ENCODE measurements around the gene REEP3.
"Not testable (repeated sequence)": the region's sequence is repeated elsewhere in the genome, so short reads cannot be mapped to it uniquely, and the experiment has no call there.

Gene REEP3

DNA sequence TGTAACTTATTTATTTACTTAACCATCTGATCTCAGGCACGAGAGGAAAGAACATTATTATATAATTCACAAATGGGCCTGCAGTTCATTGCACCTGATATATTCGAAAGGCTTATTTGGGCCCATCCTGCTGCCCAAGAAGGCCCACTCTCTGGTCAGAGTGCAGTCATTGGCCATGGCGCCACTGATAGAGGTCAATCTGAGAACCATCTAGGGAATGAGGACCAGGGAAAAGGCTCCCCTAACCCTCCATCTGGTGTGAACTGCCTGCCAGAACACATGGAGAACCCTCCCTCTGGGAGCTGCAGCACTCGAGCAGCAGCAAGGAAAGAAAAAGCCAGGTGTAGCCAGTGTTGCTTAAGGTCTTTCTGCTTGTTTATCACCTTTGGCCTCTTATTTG, 136.6 kb downstream of the REEP3 start:
- no peak for DNase-seq (ENCODE audit: low read depth)
- TF ChIP-seq, protein P1, sequence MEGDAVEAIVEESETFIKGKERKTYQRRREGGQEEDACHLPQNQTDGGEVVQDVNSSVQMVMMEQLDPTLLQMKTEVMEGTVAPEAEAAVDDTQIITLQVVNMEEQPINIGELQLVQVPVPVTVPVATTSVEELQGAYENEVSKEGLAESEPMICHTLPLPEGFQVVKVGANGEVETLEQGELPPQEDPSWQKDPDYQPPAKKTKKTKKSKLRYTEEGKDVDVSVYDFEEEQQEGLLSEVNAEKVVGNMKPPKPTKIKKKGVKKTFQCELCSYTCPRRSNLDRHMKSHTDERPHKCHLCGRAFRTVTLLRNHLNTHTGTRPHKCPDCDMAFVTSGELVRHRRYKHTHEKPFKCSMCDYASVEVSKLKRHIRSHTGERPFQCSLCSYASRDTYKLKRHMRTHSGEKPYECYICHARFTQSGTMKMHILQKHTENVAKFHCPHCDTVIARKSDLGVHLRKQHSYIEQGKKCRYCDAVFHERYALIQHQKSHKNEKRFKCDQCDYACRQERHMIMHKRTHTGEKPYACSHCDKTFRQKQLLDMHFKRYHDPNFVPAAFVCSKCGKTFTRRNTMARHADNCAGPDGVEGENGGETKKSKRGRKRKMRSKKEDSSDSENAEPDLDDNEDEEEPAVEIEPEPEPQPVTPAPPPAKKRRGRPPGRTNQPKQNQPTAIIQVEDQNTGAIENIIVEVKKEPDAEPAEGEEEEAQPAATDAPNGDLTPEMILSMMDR (conservative IDR thresholded peaks at IDR 0.05; ENCODE audit: control insufficient read depth, insufficient read depth, low read depth, low read length) = no peak
- H3K4me3 ChIP-seq (ENCODE audit: control insufficient read depth, low read depth, low read length) = no peak overlapping the region

DNA sequence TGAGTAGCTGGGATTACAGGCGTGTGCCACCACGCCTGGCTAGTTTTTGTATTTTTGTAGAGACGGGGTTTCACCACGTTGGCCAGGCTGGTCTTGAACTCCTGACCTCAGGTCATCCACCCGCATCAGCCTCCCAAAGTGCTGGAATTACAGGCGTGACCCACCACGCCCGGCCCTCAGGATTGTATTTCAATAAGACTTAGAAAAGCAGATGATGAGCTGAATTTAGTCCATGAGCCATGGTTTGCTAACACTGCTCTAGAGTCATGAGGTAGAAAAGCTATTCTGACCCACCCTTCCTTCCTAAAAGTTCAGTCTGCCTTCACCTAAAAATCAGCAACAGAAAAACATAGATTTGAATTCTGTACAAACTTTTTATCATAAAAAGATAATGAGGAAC, 139.7 kb downstream of the REEP3 start:
- not testable (repeated sequence) for DNase-seq (ENCODE audit: low read depth)

DNA sequence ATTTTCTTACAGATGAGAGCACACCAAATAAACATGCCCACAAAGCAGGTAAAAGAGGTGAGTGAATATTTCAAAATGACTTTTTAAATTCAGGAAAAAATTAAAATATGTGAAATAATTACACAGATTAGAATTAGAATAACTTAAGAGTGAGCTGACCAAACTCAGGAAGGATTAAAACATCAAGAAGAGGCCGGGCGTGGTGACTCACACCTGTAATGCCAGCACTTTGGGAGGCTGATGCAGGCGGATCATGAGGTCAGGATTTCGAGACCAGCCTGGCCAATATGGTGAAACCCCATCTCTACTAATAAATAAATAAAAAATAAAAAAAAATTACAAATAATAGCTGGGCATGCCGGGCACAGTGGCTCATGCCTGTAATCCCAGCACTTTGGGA, 140.1 kb downstream of the REEP3 start:
- TF ChIP-seq, protein P1 (conservative IDR thresholded peaks at IDR 0.05; ENCODE audit: control insufficient read depth, insufficient read depth, low read depth, low read length) = no peak
- DNase-seq (ENCODE audit: low read depth) = no peak

More for the DNA sequence above, 139.7 kb downstream of the REEP3 start:
- H3K4me3 ChIP-seq (ENCODE audit: control insufficient read depth, low read depth, low read length) = not testable (repeated sequence)

DNA sequence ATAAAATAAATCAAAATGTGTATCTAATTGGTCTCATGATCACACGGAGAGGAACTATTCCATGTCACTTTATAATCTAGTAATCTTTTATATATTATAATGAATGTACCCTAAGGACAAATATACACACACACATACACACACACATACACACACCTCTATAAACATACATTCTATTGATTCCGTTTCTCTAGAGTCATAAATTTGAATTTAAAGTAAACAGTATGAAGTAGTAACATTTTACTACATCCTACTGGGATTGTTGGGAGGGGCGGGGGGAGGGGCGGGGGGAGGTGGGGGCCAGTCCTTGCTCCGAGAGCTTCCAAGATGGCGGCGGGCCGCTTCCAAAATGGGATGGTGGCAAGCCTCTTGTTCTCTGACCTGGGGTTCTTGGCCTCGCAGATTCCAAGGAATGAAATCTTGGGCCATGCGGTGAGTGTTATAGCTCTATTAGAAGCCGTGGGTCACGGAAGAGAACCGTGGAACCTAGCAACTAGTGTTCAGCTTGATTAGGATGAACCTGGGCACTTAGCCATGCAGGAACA, 143.2 kb downstream of the REEP3 start:
- H3K4me3 ChIP-seq (ENCODE audit: control insufficient read depth, low read depth, low read length) = no peak overlapping the region
- TF ChIP-seq, protein P1 (conservative IDR thresholded peaks at IDR 0.05; ENCODE audit: control insufficient read depth, insufficient read depth, low read depth, low read length) = no peak

More for the DNA sequence above, 140.1 kb downstream of the REEP3 start:
- no peak overlapping the region for H3K4me3 ChIP-seq (ENCODE audit: control insufficient read depth, low read depth, low read length)

DNA sequence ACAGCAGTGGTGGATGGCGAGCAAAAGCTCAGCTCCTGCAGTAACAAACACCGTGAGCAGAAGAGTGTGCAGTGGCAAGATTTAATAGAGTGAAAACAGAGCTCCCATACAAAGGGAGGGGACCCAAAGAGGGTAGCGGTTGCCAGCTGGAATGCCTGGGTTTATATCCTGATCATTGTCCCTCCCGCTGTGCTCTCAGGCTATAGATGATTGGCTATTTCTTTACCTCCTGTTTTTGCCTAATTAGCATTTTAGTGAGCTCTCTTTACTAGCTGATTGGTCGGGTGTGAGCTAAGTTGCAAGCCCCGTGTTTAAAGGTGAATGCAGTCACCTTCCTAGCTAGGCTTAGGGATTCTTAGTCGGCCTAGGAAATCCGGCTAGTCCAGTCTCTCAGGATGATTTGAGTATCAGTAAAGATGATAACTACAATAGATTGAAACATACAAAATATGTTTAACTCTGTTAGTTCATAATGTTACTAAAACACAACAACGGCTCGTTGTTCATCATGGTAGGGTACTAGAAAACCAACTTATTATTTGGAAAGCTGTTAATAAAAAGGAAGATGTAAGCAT, 143.9 kb downstream of the REEP3 start:
- not testable (repeated sequence) for DNase-seq (ENCODE audit: low read depth); H3K4me3 ChIP-seq (ENCODE audit: control insufficient read depth, low read depth, low read length)

More for the DNA sequence above, 143.2 kb downstream of the REEP3 start:
- no peak for DNase-seq (ENCODE audit: low read depth)

DNA sequence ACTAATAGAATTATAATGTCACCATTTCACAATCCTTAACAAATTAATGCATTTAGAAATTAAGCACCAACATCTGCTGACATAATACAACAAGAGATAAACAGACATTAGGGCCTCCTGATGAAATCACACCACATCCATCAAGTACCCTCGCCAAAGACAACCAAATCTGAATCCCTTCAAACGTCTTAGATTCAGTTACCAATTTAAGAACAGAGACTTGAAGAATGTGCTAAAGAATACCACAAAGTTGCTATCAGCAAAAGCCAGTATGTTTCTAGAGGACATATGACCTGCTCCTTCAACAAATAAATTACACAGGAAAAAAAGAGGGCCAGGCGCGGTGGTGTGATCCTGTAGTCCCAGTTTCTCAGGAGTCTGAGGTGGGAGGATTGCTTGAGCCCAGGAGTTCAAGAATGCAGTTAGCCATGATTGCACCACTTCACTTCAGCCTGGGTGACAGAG, 144.5 kb downstream of the REEP3 start:
- peak; percentile 52 for DNase-seq (ENCODE audit: low read depth)
- H3K4me3 ChIP-seq (ENCODE audit: control insufficient read depth, low read depth, low read length) = no peak overlapping the region
- TF ChIP-seq, protein P1 (conservative IDR thresholded peaks at IDR 0.05; ENCODE audit: control insufficient read depth, insufficient read depth, low read depth, low read length) = no peak

DNA sequence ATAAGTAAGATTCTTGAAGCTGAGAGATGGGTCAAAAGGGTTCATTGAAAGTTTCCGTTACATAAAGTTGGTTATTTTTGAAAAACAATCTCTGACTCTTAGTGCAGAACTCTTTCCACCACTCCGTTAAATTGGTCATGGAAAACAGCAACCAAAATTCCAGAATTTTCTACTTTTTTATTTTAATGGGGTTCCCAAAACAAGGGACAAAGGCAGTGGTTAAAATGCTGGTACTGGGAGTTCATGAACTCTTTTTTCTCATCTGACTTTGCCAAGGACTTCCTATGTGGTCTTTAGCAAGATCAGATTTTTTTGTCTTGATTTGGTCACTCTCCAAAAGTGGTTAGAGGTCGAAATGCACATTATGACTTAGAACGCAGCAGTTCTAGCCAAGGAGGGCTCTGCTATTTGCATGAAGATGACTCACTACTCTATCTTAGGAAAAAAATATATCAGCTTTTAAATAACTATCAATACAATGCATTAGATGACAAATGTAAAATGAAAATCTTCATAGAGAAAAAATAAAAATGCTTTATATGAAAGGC, 145.7 kb downstream of the REEP3 start:
- H3K4me3 ChIP-seq (ENCODE audit: control insufficient read depth, low read depth, low read length) = no peak overlapping the region
- peak; percentile 99 for DNase-seq (ENCODE audit: low read depth)
- TF ChIP-seq, protein P1 (conservative IDR thresholded peaks at IDR 0.05; ENCODE audit: control insufficient read depth, insufficient read depth, low read depth, low read length) = no peak
